Measurements from ENCODE around the gene ARID5B.

- TF ChIP-seq CTCF (IDR thresholded peaks at IDR 0.05) (no peak), EZH2 (IDR thresholded peaks at IDR 0.05; ENCODE audit: borderline replicate concordance, insufficient read depth, low read depth, low read length, poor library complexity, severe bottlenecking) (no peak)
Observed at GRCh38 chr10:62112300-62112699, 210.8 kb downstream of the ARID5B start.

All from B cell (primary cell).